AG10803 (cell line): ENCODE measurements around the gene RELN.

Experiments
- DNase-seq: peaks from one replicate; pipeline ENCODE4 v3.0.0; 2010; ENCODE audit warnings: low read depth
- H3K4me3 ChIP-seq: 2 replicates; pipeline ENCODE4 v1.5.1; 2011; ENCODE audit warnings: mild to moderate bottlenecking, low read length, control low read depth
- TF ChIP-seq, protein P1 (sequence below): conservative IDR thresholded peaks from 2 replicates; pipeline ENCODE4 v1.5.1; 2011; ENCODE audit warnings: mild to moderate bottlenecking, low read length, control low read depth, inconsistent platforms

The RELN gene

DNA sequence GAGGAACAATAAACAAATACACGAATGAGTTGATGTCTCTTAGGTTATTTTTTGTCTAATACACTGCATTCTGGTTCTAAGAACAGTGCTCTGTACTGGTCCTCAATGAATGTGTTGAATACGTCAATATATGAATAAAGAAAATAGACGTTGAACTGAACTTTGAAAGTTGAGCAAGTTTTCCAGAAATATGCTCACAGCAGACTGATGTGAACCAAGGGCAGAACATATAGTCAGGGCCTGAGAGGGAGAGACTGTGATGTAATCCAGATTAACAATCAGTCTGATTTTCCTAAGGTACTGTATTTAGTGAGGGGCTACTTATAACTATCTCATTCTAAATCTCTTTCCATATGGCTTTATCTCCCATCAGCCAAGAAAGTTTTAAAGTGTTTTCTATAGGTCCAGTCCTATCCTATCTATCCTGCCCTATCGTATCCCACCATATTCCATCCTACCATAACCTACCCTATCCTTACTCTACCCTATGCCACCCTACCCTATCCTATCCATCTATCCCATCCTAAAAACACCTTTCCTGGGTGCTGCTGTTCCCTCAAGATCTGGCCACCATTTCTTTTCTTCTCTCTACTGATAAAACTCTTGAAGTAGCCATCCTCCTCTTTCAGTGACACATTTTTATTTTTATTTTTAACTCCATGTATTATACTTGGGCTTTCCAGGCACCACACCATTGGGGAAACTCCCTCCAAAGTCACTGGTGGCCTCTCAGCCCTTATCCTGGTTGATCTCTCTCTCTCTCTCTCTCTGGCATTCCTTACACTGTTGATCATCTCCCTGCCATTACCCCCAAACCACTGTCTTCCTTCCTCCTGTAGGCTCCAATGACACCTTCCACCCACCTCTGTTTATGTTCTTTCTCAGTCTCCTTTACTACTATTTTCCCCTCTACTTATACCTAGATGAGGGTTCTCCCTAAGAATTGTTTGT, 331.1 kb downstream of the RELN start:
- TF ChIP-seq, protein P1, sequence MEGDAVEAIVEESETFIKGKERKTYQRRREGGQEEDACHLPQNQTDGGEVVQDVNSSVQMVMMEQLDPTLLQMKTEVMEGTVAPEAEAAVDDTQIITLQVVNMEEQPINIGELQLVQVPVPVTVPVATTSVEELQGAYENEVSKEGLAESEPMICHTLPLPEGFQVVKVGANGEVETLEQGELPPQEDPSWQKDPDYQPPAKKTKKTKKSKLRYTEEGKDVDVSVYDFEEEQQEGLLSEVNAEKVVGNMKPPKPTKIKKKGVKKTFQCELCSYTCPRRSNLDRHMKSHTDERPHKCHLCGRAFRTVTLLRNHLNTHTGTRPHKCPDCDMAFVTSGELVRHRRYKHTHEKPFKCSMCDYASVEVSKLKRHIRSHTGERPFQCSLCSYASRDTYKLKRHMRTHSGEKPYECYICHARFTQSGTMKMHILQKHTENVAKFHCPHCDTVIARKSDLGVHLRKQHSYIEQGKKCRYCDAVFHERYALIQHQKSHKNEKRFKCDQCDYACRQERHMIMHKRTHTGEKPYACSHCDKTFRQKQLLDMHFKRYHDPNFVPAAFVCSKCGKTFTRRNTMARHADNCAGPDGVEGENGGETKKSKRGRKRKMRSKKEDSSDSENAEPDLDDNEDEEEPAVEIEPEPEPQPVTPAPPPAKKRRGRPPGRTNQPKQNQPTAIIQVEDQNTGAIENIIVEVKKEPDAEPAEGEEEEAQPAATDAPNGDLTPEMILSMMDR, result no peak
- H3K4me3 ChIP-seq, result no peak overlapping the region
- DNase-seq, result no peak

- TF ChIP-seq, protein P1, result no peak
- no peak overlapping the region for H3K4me3 ChIP-seq
- DNase-seq, result no peak
These were observed 332.0 kb downstream of the RELN start for GRCh38 chr7:103657474-103657894.

DNA sequence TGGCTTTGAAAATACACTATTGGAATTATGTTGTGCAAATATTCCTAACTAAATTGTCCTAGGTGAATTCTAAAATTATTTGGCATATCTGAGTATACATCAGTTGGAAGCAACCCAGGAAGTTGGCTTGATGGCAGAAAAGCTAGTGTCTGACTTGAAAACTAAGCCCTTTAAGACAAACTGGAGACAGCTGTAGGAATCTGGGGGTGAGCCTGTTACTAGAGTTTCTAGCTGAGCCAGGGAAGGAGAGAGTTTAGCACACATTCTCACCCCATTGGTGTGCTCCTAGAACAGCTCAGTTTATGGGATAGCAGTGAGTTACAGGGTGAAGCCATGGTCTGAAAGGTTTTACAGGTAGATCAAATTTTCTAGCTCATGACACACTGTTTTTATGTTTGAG, 333.2 kb downstream of the RELN start:
- TF ChIP-seq, protein P1, result no peak
- H3K4me3 ChIP-seq, result no peak overlapping the region
- DNase-seq, result no peak

- DNase-seq, result no peak
- H3K4me3 ChIP-seq, result no peak overlapping the region
- TF ChIP-seq, protein P1, result no peak
These were observed 337.7 kb downstream of the RELN start for GRCh38 chr7:103651593-103652377.

- no peak overlapping the region for H3K4me3 ChIP-seq
- TF ChIP-seq, protein P1, result no peak
- DNase-seq, result no peak
These were observed 340.4 kb downstream of the RELN start for GRCh38 chr7:103649052-103649451.

DNA sequence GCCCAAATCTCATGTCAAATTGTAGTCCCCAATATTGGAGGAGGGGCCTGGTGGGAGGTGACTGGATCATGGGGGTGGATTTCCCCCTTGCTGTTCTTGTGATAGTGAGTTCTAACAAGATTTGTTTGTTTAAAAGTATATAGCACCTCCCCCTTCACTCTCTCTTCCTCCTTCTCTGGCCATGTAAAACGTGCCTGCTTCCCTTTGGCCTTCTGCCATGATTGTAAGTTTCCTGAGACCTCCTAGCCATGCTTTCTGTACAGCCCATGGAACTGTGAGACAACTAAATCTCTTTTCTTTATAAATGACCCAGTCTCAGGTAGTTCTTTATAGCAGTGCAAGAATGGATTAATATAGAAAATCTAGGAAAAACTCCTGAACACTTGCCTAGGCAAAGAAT, 341.3 kb downstream of the RELN start:
- H3K4me3 ChIP-seq, result no peak overlapping the region
- TF ChIP-seq, protein P1, result no peak
- DNase-seq, result no peak
